ENCODE results near the gene COL20A1.

COL20A1 gene

DNA sequence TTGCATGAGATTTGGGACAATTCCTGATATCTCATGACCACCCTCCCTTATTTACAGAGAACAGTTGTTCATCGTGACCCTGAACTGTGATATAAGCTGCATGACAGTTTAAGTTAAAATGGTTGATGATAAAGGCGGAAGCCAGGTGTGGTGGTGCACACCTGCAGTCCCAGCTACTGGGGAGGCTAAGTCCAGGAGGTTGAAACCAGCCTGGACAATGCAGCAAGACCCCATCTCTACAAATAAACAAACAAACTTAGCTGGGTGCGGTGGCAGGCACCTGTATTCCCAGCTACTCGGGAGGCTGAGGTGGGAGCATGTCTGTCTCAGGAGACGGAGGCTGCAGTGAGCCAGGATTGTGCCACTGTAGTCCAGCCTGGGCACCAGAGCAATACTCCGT lies 24.1 kb downstream of the COL20A1 start:
- no peak for DNase-seq

DNA sequence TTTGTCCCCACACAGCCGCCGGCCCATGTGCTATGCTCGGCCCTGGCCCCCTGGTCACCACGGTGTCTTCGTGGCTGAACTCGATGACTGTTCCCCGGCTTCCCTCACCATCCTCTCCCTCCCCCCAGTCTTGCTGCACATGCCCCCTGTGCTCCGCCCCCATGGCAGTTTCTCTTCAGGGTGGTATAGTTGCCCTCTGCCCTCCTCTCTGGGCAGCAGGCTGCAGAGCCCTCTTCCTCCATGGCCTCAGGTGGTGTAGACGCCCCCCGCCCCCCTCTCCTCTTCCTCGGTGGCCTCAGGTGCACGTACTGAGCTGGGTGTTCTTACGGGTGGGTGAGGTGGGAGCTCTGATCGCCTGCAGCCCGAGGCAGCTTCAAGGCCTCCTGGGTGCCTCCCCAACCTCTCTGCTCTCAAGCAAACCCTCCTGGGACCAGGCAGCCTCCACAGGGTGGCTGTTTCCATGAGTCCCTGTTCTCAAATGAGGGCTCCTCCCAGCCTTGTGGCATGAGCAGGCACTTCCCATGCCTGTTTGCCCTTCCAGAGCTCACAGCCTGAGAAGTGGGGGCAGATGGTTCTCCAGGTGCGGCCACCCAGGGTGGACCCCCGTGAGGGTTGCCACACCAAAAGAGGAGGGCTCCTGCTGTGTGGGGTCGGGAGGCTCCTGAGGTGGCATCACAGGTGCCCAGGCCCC lies 24.8 kb downstream of the COL20A1 start:
- no peak for DNase-seq

DNA sequence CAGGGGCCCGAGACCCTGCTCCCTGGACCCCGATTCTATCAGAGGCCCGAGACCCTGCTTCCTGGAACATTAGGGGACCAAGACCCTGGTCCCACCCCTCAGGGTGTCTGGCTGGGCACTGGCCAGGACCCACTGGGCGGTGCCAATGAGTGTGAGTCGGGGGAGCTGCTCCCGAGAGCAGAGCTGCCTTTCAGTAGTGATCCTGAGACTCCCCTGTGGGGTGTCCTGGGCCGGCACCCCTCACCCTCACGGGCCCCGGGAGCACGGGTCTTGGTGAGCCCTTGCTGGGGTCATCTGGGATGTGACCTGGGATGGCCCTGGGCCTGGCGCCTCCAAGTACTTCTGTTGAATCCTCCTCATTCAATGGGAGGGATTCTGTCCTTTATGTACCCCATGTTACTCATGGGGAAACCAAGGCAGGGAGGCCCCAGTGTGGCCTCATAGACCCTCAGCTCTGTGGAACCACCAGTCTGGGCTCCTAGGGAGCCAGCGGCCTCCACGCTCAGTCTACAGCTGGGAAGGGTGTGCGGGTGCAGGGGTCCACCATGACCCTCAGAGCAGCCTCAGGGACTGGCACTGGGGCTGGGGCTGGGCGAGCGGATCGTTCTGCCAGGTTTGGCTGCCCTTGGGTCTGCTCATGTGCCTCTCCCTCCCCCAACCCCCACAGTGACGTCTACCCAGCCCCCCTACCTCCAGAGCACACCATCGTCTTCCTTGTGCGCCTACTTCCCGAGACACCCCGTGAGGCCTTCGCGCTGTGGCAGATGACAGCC lies 25.6 kb downstream of the COL20A1 start:
- DNase-seq, result no peak

DNA sequence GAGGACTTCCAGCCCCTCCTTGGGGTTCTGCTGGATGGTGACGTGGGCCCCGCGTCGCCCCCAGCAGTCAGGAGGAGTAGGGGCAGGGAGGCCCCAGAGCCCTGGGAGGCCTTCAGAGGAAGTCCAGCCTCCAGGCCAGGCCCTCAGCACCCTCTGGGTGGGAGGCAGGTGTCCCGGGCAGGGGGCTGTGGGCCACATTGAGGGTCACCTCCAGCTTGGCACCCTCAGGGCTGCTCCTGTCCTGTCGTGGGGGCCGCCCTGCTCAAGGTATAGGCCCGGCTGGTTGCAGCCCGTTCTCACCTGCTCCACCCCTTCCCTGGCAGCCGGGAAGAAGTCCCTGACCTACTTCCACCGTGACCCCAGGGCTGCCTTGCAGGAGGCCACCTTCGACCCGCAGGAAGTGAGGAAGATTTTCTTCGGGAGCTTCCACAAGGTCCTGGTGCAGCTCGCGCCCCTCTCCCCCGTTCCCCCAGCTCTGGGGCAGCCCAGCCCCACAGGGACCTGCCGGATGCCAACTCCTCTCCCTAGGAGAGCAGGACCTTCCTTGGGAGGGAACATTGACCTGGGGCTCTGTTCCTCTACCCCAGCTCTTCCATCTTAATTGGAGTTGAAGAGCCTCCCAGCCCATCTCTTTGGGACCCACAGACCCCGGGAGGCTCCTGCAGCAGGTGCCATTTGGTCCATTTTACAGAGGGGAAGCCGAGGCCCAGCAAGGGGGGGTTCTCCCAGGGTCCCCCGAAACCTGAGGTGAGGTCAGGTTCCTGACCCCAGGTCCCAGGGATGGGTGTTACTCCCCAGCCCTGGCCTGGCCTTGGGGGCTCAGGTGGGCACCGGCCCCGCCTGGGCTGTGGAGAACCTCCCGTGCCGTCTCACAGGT lies 26.4 kb downstream of the COL20A1 start:
- no peak for DNase-seq

DNA sequence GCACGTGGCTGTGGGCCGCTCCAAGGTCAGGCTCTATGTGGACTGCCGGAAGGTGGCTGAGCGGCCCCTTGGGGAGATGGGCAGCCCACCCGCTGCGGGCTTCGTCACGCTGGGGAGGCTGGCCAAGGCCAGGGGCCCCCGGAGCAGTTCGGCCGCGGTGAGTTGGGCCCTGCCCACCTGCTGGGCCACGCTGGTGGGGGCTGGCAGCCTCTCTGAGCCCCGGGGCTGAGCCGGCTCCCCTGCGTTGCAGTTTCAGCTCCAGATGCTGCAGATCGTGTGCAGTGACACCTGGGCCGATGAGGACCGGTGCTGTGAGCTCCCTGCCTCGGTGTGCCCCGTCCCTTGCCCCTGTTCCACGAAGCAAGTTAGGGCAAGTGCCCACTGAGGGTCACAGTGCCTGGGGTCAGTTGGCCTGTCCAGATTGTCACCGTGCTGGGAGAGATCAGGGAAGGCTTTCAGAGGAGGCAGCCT lies 27.1 kb downstream of the COL20A1 start:
- no peak for DNase-seq

DNA sequence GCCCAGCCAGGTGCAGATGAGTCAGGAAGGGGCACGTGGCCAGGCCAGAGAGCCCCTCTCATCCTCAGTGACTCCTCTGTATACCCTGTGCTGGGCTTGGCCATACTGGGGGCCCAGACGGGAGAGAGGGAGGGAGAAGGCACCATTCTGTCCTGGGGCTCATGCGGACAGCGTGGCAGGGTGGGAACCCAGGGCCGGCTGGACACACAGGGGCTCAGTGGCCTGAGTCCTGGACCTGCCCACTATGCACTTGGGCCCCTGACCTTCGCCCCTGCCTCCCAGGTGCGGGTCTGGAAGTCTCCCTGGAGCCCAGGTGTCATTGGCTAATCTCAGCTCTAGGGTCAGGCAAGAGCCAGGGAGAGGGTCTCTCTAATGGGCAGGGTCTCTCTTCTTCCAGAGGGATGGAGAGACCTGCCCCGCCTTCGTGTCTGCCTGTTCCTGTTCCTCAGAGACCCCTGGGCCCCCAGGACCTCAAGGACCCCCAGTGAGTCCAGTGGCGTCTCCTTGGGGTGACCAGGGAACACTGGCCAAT lies 27.7 kb downstream of the COL20A1 start:
- no peak for DNase-seq

DNA sequence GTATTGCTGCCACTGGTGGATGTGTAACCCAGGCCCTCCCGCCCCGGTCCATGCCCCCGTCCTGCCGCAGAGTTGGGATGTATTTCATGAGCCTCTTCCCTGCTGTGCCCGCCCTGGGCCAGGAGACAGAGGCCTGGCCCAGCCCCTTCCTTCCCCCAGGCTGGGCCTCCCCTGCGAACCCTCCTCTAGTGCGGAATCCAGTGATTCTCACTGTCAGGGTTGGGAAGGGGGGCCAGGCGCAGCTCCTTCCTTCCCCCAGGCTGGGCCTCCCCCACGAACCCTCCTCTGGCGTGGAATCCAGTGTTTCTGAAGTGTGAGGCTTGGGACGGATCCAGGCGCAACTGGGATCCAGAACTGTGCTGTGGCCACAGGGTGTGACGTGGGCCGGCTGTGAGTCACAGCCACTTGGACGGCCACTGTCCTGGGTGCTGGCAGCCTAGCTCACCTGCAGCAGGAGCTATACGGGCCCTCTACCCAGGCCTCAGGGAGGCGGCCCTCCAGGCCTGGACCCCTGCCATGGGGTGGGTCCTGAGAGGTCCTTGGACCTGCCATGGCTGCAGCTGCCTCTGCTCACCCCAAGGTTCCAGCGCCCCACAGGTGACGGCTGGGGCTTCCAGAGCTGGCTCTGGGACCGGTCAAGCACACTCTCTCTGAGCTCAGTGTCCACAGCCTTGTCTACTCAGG lies 28.3 kb downstream of the COL20A1 start:
- no peak for DNase-seq

DNA sequence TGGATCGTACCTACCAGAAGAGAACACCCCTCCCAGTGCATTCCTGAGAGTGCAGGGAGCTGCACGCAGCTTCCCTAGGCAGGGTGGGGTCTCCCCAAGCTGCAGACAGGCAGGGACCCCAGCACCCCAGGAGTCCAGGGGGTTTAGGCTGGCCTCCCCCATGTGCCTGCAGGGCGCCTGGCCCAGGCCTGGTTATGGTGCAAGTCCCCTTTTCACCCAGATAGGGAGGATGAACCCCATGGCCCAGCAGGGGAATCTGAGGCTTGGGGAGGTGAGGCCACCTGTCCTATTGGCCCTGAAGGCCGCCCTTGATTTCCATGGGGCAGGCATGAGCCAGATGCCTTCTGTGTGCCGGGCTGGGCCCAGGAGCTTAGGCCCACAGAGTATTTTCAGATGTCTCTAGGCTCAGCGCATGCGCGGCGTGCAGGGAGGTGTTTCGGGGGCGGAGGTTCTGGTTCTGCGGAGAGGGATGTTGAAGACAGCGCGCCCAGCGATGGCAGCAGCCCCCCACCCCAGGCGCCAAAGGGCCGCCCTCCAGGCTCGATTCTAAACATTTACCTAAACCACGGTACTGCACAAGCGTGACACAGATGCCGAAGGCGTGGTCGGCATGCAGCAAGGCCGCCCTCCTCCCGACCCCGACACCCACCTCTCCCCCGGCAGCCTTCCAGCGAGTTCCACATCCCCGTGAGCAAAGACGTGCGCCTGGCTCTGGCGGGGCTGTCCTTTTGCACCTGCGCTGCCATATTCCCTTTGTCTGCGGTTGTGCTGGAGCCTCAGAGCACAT lies 29.4 kb downstream of the COL20A1 start:
- DNase-seq, result peak in 17 of 56 donors; percentile 11 to 59 (median 39)

DNA sequence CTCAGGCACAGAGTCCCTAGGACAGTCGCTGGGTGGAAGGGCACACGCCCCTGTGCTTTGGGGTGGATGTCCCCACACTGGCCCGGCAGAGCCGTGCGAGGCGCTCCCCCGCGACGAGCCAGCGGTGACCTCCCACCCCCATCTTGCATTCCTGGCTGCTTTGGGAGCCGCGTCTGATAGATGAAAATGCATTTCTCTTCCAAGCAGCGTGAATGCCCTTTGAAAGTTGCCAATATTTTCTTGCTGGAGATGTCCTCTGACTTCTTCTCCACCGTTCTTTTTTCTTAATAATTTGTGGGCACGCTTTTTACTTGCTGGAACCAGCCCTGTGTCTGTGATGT lies 29.9 kb downstream of the COL20A1 start:
- DNase-seq, result no peak

DNA sequence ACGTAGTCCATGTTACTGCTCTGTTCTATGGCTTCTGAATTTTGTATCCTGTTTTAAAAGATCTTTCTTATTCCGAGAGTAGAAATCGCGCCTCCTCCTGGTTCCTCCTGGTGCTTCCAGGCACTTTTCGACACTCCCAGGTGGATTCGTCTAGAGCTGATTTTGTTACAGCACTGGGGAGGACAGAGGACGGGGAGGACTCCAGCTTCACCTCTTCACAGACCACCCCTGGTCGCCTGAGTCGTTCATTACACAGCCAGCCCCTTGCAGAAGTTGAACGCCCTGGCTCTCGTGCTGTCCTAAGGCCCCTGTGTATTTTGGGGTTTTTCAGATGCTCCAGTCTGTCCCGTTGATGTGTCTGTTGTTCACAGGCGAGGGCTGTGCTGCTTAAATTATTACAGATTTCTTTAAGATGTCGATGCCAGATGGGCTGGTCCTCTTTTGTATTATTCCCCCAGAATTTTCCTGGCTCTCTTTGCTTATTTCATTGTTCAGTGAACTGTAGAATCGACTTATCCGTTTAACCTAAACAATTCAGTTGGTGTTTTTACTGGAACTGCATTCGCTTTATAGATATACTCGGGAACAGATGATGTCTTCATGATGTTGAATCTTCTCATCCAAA lies 30.5 kb downstream of the COL20A1 start:
- DNase-seq, result no peak

DNA sequence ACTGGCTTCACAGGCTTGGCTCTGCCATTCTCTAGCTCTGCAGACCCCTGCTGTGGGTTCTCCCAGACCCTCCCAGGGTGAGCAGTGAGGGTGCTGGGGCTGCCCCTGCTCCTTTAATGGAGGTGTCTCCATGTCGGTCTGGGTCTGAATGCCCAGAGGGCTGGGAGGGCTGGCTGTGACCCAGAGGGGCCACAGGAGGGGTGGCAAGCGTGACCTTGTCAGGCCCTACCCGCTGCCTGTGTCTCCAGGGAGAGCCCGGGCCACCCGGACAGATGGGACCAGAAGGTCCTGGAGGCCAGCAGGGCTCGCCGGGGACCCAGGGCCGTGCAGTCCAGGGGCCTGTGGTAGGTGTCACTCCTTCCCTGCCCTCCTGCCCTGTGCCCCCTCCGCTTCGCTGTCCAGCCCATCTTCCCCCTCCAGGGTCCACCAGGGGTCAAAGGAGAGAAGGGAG lies 32.1 kb downstream of the COL20A1 start:
- no peak for DNase-seq

DNA sequence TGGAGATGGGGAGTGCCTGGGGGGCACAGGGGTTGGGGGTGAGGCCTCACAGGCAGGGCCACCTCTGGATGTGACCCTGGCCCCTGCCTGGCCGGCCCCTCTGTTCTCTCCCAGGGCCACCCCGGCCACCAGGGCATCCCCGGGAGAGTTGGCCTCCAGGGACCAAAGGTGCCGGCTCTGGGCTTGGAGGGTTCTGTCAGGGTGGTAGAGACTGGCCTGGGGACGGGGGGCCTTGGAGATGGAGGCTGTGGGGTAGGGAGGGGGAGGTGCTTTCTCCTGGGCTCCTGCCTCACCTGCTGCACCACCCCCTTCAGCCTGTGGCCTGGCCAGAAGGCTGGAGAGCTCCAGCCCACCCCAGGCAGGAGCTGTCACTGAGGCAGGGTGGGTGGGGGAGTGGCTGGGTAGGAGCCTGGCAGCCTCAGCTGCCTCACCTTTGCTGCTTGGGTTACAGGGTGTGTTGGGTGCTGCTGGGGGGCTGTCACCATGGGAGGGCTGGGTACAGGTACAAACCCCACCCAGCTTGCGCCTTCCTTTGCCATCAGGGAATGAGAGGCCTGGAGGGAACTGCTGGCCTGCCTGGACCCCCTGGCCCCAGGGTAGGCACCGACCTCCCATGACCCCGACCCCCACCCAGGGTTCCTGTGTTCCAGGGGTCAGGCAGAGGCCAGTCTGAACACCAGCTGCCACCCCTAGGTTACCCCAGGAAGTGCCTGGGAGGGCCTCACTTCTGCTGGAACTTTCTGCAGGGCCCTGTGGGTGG lies 32.7 kb downstream of the COL20A1 start:
- DNase-seq, result no peak

DNA sequence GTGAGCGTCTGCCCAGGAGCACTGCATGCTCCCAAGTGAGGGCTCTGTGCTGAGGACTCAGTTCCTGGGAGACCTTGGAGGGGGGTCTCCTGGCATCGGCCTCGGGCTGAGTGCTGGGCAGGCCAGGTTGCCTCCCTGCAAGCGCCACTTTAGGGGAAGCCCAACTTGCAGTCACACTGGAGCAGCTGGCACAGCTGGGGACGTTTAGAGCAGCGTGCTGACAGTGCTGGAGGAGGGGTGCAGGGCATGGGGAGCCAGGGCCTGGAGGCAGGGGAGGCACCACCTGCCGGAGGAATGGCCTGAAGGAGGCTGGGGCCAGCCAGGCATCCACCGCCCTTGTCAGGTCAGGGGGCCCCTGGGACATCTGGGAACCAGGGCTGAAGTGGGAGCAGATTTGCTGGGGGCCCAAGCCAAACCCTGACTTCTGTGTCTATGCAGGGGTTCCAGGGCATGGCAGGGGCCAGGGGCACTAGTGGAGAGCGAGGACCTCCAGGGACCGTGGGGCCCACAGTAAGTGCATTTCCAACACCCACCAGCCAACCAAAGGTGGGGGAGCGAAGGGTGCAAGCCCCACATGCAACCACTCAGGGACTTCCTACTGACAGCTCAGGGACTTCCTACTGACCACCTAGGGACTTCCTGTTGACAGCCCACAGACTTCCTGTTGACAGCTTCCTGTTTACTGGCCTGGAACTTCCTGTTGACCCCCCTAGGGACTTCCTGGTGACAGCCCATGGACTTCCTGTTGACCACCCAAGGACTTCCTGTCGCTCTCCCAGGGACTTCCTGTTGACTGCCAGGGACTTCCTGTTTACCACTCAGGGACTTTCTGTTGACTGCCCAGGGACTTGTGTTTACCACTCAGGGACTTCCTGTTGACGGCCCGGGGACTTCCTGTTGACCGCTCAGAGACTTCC lies 33.6 kb downstream of the COL20A1 start:
- no peak for DNase-seq

DNA sequence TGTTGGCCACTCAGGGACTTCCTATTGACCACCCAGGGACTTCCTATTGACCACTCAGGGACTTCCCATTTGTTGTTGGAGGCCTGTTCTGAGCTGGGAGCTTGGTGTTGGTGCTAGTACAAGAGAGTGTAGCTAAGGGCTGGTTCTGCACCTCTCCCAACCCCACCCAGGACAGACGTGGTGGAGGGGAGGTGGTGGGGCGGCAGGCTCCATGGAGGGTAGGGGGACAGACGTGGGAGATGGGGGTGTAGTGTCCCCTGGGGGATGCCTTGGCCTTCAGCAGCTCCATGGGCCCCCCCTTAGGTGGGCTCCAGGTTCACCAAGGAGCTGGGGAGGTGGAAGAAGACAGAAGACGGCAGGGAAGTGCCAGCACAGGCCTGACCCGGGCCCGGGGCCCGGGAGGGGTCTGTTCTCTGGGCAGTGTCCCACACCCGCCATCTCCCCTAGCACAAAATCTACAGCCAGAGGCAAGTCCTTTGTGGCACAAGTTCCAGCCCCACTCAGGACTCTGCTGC lies 34.3 kb downstream of the COL20A1 start:
- DNase-seq, result no peak

DNA sequence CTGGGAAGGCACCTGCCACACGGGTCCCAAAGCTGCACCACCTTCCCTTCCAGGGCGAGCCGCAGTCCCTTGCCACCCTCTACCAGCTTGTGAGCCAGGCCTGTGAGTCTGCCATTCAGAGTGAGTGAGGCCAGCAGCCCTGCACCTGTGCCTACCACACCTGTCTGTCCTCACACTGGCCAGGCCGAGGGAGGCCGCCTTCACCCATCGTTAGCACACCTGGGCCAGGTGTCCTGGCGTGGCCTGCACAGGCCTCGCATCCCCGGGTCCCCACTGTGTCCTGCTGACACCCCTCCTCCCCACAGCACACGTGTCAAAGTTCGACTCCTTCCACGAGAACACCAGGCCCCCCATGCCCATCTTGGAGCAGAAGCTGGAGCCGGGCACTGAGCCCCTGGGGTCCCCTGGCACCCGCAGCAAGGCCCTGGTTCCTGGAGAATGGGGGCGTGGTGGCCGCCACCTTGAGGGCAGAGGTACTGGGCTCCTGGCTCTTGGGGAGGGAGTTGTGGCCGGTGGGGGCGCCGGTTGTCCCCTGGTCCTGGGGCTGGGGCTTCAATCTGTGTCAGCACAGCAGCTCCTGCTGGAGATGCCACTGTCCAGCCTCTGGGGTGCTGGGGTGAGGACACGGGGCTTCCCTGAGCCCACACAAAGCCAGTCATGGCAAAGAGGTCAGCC lies 35.2 kb downstream of the COL20A1 start:
- no peak for DNase-seq

DNA sequence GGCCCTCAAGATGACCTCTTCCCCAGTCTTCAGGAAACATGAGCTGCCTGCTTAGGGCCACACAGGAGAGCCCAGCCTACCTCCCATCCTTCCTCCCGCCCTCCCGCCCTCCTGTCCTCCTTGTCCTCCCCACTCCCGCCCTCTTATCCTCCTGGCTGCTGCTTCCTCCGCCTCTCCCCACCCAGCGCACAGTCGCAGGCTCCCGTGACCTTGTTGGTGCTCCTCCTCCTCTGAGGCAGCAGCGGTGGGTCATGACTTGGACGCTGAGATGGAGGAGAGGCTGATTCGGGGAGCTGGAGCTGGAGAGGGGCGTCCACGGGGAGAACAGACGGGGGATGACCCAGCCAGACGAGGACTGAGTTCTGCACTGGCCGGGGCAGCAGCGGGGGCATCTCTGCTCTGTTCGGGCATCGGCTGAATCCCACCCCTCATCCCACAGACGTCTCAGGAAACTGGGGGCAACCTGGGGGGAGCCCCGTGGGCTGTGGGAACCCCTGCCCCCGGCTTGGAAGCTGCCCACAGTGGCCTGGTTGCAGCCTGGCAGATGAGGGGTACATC lies 35.8 kb downstream of the COL20A1 start:
- no peak for DNase-seq
